B cell (primary cell): Measurements from ENCODE around the gene KRTAP10-5. TPM values are rescaled to one million over a fixed set of nuclear protein-coding genes. Genes with fewer than 3 reads are reported as not detected.

Experiments used
- ATAC-seq: fragments of 200-7000 bp; cut with Tn5 transposase; one replicate; pipeline ENCODE4 v1.10.0; 2021; ENCODE audit warnings: low read depth, mild to moderate bottlenecking, moderate number of reproducible peaks, moderate library complexity
- CTCF ChIA-PET: fragments of 350-600 bp; sonication (Branson Sonifier 250); formaldehyde crosslinking; loops from one replicate; lab custom pipeline; 2021; ENCODE audit warnings: antibody characterized with exemption, inconsistent platforms; lab: Charles Lee
- POLR2A ChIA-PET: fragments of 350-600 bp; sonication (Branson Sonifier 250); formaldehyde crosslinking; loops from one replicate; lab custom pipeline; 2021; ENCODE audit warnings: antibody characterized with exemption; lab: Charles Lee
- DNase-seq: peaks from one replicate; pipeline ENCODE4 v3.0.0; 2013
- H2AFZ ChIP-seq: 2 replicates; pipeline ENCODE4 v1.6.1; 2012; ENCODE audit warnings: mild to moderate bottlenecking, low read depth, low read length; ENCODE audit not compliant: insufficient read depth, poor library complexity, severe bottlenecking
- H3K27ac ChIP-seq, 2 donors: 1 replicate in 1 of 2; 2 replicates in 1 of 2; pipeline ENCODE4 v1.5.1; 2012 to 2013; ENCODE audit warnings: low read length in 2 of 2, mild to moderate bottlenecking in 2 of 2, moderate library complexity in 1 of 2
- H3K27me3 ChIP-seq, 4 experiments: fragments of 200-600 bp in 1 of 4; sonication (generic) in 1 of 4; replicated peaks in 1 of 4; 1 replicate in 2 of 4; 2 replicates in 2 of 4; pipeline versions ENCODE4 v1.6.1 to v1.7.0; 2013 to 2016; ENCODE audit warnings: low read length in 3 of 4, mild to moderate bottlenecking in 2 of 4, mixed read lengths in 1 of 4, moderate library complexity in 1 of 4; ENCODE audit not compliant: insufficient read depth in 4 of 4, control insufficient read depth in 3 of 4; ENCODE audit errors: control extremely low read depth in 1 of 4
- H3K36me3 ChIP-seq, 2 experiments: replicated peaks in 1 of 2; 1 replicate in 1 of 2; 2 replicates in 1 of 2; pipeline versions ENCODE4 v1.6.1 to v1.7.1; 2013; ENCODE audit warnings: low read length in 1 of 2; ENCODE audit not compliant: insufficient read depth in 2 of 2, control insufficient read depth in 1 of 2; ENCODE audit errors: control extremely low read depth in 1 of 2, extremely low read depth in 1 of 2
- H3K4me1 ChIP-seq, 2 donors: fragments of 200-600 bp in 1 of 2; sonication (generic) in 1 of 2; 1 replicate in 1 of 2; 2 replicates in 1 of 2; pipeline versions ENCODE4 v1.5.1 to v1.6.1; 2013 to 2017; ENCODE audit warnings: low read length in 2 of 2; ENCODE audit not compliant: control insufficient read depth in 2 of 2, insufficient read depth in 2 of 2
- H3K4me2 ChIP-seq: replicated peaks from 2 replicates; pipeline ENCODE3; 2012; ENCODE audit warnings: mild to moderate bottlenecking, low read depth, low read length; ENCODE audit not compliant: poor library complexity, severe bottlenecking
- H3K4me3 ChIP-seq, 5 experiments: fragments of 200-600 bp in 1 of 5; sonication (generic) in 1 of 5; 1 replicate in 3 of 5; 2 replicates in 2 of 5; pipeline versions ENCODE4 v1.5.1 to v1.7.0; 2011 to 2016; ENCODE audit warnings: low read length in 4 of 5, mild to moderate bottlenecking in 4 of 5, low read depth in 2 of 5, control low read depth in 1 of 5, moderate library complexity in 1 of 5; ENCODE audit not compliant: insufficient read depth in 1 of 5; ENCODE audit errors: control extremely low read depth in 1 of 5, extremely low read depth in 1 of 5
- H3K79me2 ChIP-seq: fragments of 200-600 bp; sonication (generic); one replicate; pipeline ENCODE4 v1.6.0; 2016; ENCODE audit warnings: low read length; ENCODE audit not compliant: control insufficient read depth, insufficient read depth
- H3K9ac ChIP-seq: fragments of 200-600 bp; sonication (generic); 2 replicates; pipeline ENCODE4 v1.6.1; 2017; ENCODE audit warnings: mild to moderate bottlenecking, low read length, moderate library complexity
- H3K9me3 ChIP-seq, 3 donors: one replicate each; pipeline versions ENCODE4 v1.6.1 to v1.7.1; 2013; ENCODE audit warnings: low read length in 2 of 3; ENCODE audit not compliant: control insufficient read depth in 2 of 3, insufficient read depth in 1 of 3; ENCODE audit errors: control extremely low read depth in 1 of 3
- H4K20me1 ChIP-seq: 2 replicates; pipeline ENCODE4 v1.6.0; 2012; ENCODE audit warnings: mild to moderate bottlenecking, low read length; ENCODE audit not compliant: insufficient read depth, control insufficient read depth, poor library complexity, severe bottlenecking
- H3K27ac Mint-ChIP-seq: one replicate; pipeline ENCODE4 v1.8.0; 2021; ENCODE audit warnings: mixed read lengths
- H3K27me3 Mint-ChIP-seq: one replicate; pipeline ENCODE4 v1.8.0; 2021; ENCODE audit warnings: mixed read lengths
- H3K4me1 Mint-ChIP-seq: one replicate; pipeline ENCODE4 v1.8.0; 2021; ENCODE audit warnings: mixed read lengths
- H3K4me3 Mint-ChIP-seq: one replicate; pipeline ENCODE4 v1.8.0; 2021; ENCODE audit warnings: mixed read lengths
- H3K9me3 Mint-ChIP-seq: one replicate; pipeline ENCODE4 v1.8.0; 2022; ENCODE audit warnings: mixed read lengths; ENCODE audit not compliant: insufficient read depth
- EZH2 ChIP-seq: IDR thresholded peaks from 2 replicates; pipeline ENCODE4 v1.6.1; 2012; ENCODE audit warnings: borderline replicate concordance, low read depth, mild to moderate bottlenecking, moderate library complexity, low read length; ENCODE audit not compliant: insufficient read depth, poor library complexity, severe bottlenecking
- WGBS: methylation state at CpG from one replicate; pipeline ENCODE4 v1.1.5; 2013; ENCODE audit warnings: missing lambda C conversion rate; ENCODE audit not compliant: insufficient coverage; 5-methylcytosine and 5-hydroxymethylcytosine counted together
- intact Hi-C: fragments of 100-400 bp; cut with micrococcal nuclease; formaldehyde crosslinking; loops from one replicate; pipeline ENCODE4 v1.10.0; 2022
- polyA plus RNA-seq: library from polyadenylated mRNA; depleted of rRNA; stranded (reverse); fragments of >200 nt; gene quantifications from 2 replicates; pipeline ENCODE4 v1.2.3, GENCODE V29; 2012
- total RNA-seq, 2 donors: library from RNA; stranded (reverse); fragments of 120-200 nt in 1 of 2; gene quantifications; 1 replicate in 1 of 2; 2 replicates in 1 of 2; pipeline versions ENCODE4 v1.2.3 to v1.2.4, GENCODE V29; 2013 to 2022
- TF ChIP-seq, protein P1 (sequence below): fragments of 200-600 bp; IDR thresholded peaks from one replicate; pipeline ENCODE4 v1.8.0; 2022; ENCODE audit warnings: antibody characterized with exemption, mild to moderate bottlenecking

The KRTAP10-5 gene
- total and polyA plus RNA-seq, 2 donors (not counting 1 experiment from before 2014, with no cell fraction given): not detected

DNA sequence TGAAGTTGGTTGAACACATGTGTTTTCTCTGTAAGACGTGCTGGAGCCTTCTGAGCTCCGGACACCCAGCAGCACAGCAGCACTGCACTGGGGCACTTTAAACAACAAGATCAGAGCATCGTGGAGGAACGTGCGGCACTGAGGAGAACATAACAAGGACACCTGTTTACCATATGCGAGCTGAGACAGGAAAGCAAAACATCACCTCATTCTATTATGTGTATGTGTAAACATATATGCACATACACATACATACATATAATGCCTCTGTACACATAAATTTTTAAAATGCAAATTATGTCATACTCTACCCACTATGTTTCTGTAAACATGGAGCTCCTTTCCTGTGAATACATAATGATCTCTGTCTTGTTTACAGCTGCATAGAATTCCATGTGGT is 15.1 kb upstream of the KRTAP10-5 start:
- ChIA-PET POLR2A (no interaction called here), CTCF (no interaction called here)
- DNase-seq: no peak
- Mint-ChIP-seq H3K9me3 (peaks cover 4% of the 10 kb centered on the region), H3K27ac (no peak overlapping the region), H3K27me3 (peaks cover 24% of the 10 kb centered on the region), H3K4me3 (no peak overlapping the region), H3K4me1 (no peaks in the 10 kb centered on the region)
- Histone ChIP-seq H3K9me3 (peaks cover 0 to 6% (median 3%) of the 10 kb centered on the region in 3 donors), H3K27ac (no peak overlapping the region), H3K4me3 (no peak overlapping the region), H3K9ac (no peak overlapping the region), H3K4me1 (no peaks in the 10 kb centered on the region), H3K4me2 (no peak overlapping the region), H3K36me3 (no peaks in the 10 kb centered on the region), H3K79me2 (no peaks in the 10 kb centered on the region), H4K20me1 (no peaks in the 10 kb centered on the region), H3K27me3 (peaks cover 0 to 3% (median 0%) of the 10 kb centered on the region in 4 experiments), H2AFZ (no peak overlapping the region)
- intact Hi-C loops: no loop called here
- WGBS: 76% methylated on average over 2 of the region's 6 CpGs
- no peak for ATAC-seq
- no peak for TF ChIP-seq EZH2
- TF ChIP-seq, protein P1, sequence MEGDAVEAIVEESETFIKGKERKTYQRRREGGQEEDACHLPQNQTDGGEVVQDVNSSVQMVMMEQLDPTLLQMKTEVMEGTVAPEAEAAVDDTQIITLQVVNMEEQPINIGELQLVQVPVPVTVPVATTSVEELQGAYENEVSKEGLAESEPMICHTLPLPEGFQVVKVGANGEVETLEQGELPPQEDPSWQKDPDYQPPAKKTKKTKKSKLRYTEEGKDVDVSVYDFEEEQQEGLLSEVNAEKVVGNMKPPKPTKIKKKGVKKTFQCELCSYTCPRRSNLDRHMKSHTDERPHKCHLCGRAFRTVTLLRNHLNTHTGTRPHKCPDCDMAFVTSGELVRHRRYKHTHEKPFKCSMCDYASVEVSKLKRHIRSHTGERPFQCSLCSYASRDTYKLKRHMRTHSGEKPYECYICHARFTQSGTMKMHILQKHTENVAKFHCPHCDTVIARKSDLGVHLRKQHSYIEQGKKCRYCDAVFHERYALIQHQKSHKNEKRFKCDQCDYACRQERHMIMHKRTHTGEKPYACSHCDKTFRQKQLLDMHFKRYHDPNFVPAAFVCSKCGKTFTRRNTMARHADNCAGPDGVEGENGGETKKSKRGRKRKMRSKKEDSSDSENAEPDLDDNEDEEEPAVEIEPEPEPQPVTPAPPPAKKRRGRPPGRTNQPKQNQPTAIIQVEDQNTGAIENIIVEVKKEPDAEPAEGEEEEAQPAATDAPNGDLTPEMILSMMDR: no peak

DNA sequence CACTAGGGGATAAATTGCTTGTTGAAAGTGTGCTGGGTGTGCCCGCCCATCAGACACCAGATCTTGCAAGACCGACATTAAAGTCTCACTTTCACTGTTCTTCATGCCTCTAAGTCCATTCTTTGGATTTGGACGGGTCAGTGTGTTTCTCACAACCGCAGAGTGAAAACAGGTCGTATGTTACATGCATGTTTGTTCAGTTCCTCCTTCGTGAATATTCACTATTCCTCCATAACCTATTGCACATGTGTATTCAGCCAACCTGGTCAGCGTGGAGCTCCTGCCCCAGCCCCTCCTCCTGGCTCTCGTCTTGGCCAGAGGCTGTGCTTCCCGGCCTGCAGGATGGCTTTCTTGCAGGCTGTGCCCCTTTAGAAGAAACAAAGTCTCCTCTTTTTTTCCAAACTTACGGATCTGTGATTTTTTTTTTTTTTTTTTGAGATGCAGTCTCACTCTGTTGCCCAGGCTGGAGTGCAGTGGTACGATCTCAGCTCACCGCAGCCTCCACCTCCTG is 14.1 kb upstream of the KRTAP10-5 start:
- H3K4me1 Mint-ChIP-seq: no peaks in the 10 kb centered on the region
- CTCF ChIA-PET: no interaction called here

More for the DNA sequence above, 14.1 kb upstream of the KRTAP10-5 start:
- intact Hi-C loops: no loop called here
- no peak overlapping the region for H3K9ac ChIP-seq
- no peak for ATAC-seq
- no peak overlapping the region for H3K4me2 ChIP-seq
- no peaks in the 10 kb centered on the region for H3K4me1 ChIP-seq
- no peak overlapping the region for H3K27ac ChIP-seq
- no peak overlapping the region for H2AFZ ChIP-seq
- no peaks in the 10 kb centered on the region for H4K20me1 ChIP-seq
- peaks cover 0 to 3% (median 0%) of the 10 kb centered on the region in 4 experiments for H3K27me3 ChIP-seq
- Mint-ChIP-seq H3K27me3 (peaks cover 20% of the 10 kb centered on the region), H3K4me3 (no peak overlapping the region), H3K9me3 (peaks cover 4% of the 10 kb centered on the region), H3K27ac (no peak overlapping the region)
- no peak for DNase-seq
- H3K9me3 ChIP-seq: peaks cover 0 to 6% (median 3%) of the 10 kb centered on the region in 3 donors
- no peaks in the 10 kb centered on the region for H3K36me3 ChIP-seq
- WGBS: 84% methylated on average over 11 of the region's 12 CpGs
- H3K4me3 ChIP-seq: no peak overlapping the region
- no peaks in the 10 kb centered on the region for H3K79me2 ChIP-seq
- POLR2A ChIA-PET: no interaction called here
- TF ChIP-seq, protein P1: no peak
- no peak for TF ChIP-seq EZH2
